K562 (cell line): ENCODE data around the gene DYRK1A.

ENCODE experiments used
- CTCF ChIP-seq, 3 experiments: IDR thresholded peaks in 2 of 3; conservative IDR thresholded peaks in 1 of 3; 2 replicates each; pipeline ENCODE4 v1.5.1; 2011 to 2012; ENCODE audit warnings: low read length in 3 of 3, mild to moderate bottlenecking in 3 of 3, control low read depth in 2 of 3, improper control_type of control experiment in 1 of 3, inconsistent platforms in 1 of 3, low read depth in 1 of 3, mixed read lengths in 1 of 3, moderate library complexity in 1 of 3; ENCODE audit not compliant: insufficient read depth in 2 of 3
- CXXC5 ChIP-seq: fragments of 250-450 bp; sonication (Bioruptor Pico); IDR thresholded peaks from 2 replicates; pipeline ENCODE4 v1.8.0; 2022; ENCODE audit warnings: inconsistent platforms, mild to moderate bottlenecking, moderate library complexity
- FOXK1 ChIP-seq: sonication (generic); formaldehyde crosslinking; IDR thresholded peaks from 2 replicates; pipeline ENCODE4 v1.8.0; 2022; ENCODE audit warnings: missing genetic modification reagents, mild to moderate bottlenecking, borderline replicate concordance
- KAT7 ChIP-seq: sonication (generic); formaldehyde crosslinking; IDR thresholded peaks from 2 replicates; pipeline ENCODE4 v1.8.0; 2022; ENCODE audit warnings: missing genetic modification reagents, mild to moderate bottlenecking, borderline replicate concordance
- RAD21 ChIP-seq, 2 experiments: fragments of 250-450 bp in 1 of 2; fragments of 450-650 bp in 1 of 2; sonication (Bioruptor Pico) in 1 of 2; formaldehyde crosslinking in 1 of 2; IDR thresholded peaks in 1 of 2; conservative IDR thresholded peaks in 1 of 2; 2 replicates each; pipeline versions ENCODE4 v1.4.0 to v1.8.0; 2020 to 2022; ENCODE audit warnings: mild to moderate bottlenecking in 2 of 2, moderate library complexity in 1 of 2
- U2AF2 ChIP-seq: fragments of 200-400 bp; formaldehyde crosslinking; optimal IDR thresholded peaks from 2 replicates; pipeline ENCODE3; 2017; ENCODE audit warnings: low read depth, mild to moderate bottlenecking, low read length
- ZBTB26 ChIP-seq: fragments of 450-650 bp; formaldehyde crosslinking; IDR thresholded peaks from 2 replicates; pipeline ENCODE4 v1.4.0; 2022; ENCODE audit warnings: missing genetic modification characterization
- ZNF24 ChIP-seq: fragments of 450-650 bp; IDR thresholded peaks from 2 replicates; pipeline ENCODE4 v1.6.1; 2016

- TF ChIP-seq ZNF24: peak; percentile 87
- peak; percentile 59 to 84 (median 70) for TF ChIP-seq CTCF (IDR thresholded peaks at IDR 0.05 in 2 of 3, conservative IDR thresholded peaks at IDR 0.05 in 1 of 3; ENCODE audit: insufficient read depth in 2 of 3, low read depth in 1 of 3, low read length in 3 of 3)
- TF ChIP-seq U2AF2: no peak
- TF ChIP-seq FOXK1 (CRISPR knock-in tag): no peak
- peak in 1 of 2 experiments; percentile 68; a peak in 3 of 4 replicates for TF ChIP-seq RAD21 (CRISPR knock-in tag; conservative IDR thresholded peaks at IDR 0.05 in 1 of 2, IDR thresholded peaks at IDR 0.05 in 1 of 2)
- no peak for TF ChIP-seq CXXC5 (CRISPR knock-in tag)
- TF ChIP-seq KAT7 (CRISPR knock-in tag): no peak
- no peak for TF ChIP-seq ZBTB26 (CRISPR knock-in tag)
These were observed 96.7 kb downstream of the DYRK1A start for GRCh38 chr21:37463083-37463801.
